ENCODE data around the gene DNLZ.

The DNLZ gene

GRCh38 chr9:136327304-136327974, 36.1 kb downstream of the DNLZ start, which contains the start of gene GPSM1:
TSS of gene GPSM1 (plus strand) at chr9:136327539. CDS start at chr9:136327696, 157 bp downstream.
- no peak for TF ChIP-seq CTCF (IDR thresholded peaks at IDR 0.05; ENCODE audit: control insufficient read depth, insufficient read depth, low read depth, low read length, missing control alignments)
- no peak for DNase-seq (ENCODE audit: low read depth)
- peak within 1 kb of the TSS; percentile 96 for H3K4me3 ChIP-seq (ENCODE audit: control insufficient read depth, low read depth, low read length)

GRCh38 chr9:136326761-136327303, 36.7 kb downstream of the DNLZ start:
- DNase-seq (ENCODE audit: low read depth): no peak
- TF ChIP-seq CTCF (IDR thresholded peaks at IDR 0.05; ENCODE audit: control insufficient read depth, insufficient read depth, low read depth, low read length, missing control alignments): no peak
- peak overlapping the region; percentile 26 for H3K4me3 ChIP-seq (ENCODE audit: control insufficient read depth, low read depth, low read length)

GRCh38 chr9:136326061-136326760, 37.3 kb downstream of the DNLZ start:
- TF ChIP-seq CTCF (IDR thresholded peaks at IDR 0.05; ENCODE audit: control insufficient read depth, insufficient read depth, low read depth, low read length, missing control alignments): no peak
- peak overlapping the region; percentile 26 for H3K4me3 ChIP-seq (ENCODE audit: control insufficient read depth, low read depth, low read length)
- DNase-seq (ENCODE audit: low read depth): peak; percentile 50

GRCh38 chr9:136325358-136325757, 38.2 kb downstream of the DNLZ start:
- no peak for TF ChIP-seq CTCF (IDR thresholded peaks at IDR 0.05; ENCODE audit: control insufficient read depth, insufficient read depth, low read depth, low read length, missing control alignments)
- H3K4me3 ChIP-seq (ENCODE audit: control insufficient read depth, low read depth, low read length): no peak overlapping the region

GRCh38 chr9:136324501-136325300, 38.8 kb downstream of the DNLZ start:
- no peak for DNase-seq (ENCODE audit: low read depth)
- no peak overlapping the region for H3K4me3 ChIP-seq (ENCODE audit: control insufficient read depth, low read depth, low read length)
- no peak for TF ChIP-seq CTCF (IDR thresholded peaks at IDR 0.05; ENCODE audit: control insufficient read depth, insufficient read depth, low read depth, low read length, missing control alignments)

More at GRCh38 chr9:136325358-136325757, 38.2 kb downstream of the DNLZ start:
- DNase-seq (ENCODE audit: low read depth): no peak

- TF ChIP-seq CTCF (IDR thresholded peaks at IDR 0.05; ENCODE audit: control insufficient read depth, insufficient read depth, low read depth, low read length, missing control alignments): no peak
- no peak overlapping the region for H3K4me3 ChIP-seq (ENCODE audit: control insufficient read depth, low read depth, low read length)
- DNase-seq (ENCODE audit: low read depth): no peak
These were observed 40.2 kb downstream of the DNLZ start for GRCh38 chr9:136323371-136323789.

Data from AG09309 (cell line).